Psoas muscle (tissue), 8 donors: ENCODE data around the gene COL5A1. TPM values are rescaled to one million over a fixed set of nuclear protein-coding genes. Genes with fewer than 3 reads are reported as not detected.

Experiments used
- ATAC-seq, 4 donors: fragments of 200-7000 bp; cut with Tn5 transposase; one replicate each; pipeline ENCODE4 v1.9.1; 2020; ENCODE audit warnings: moderate library complexity in 3 of 4, mild to moderate bottlenecking in 2 of 4
- DNase-seq, 2 donors: peaks; one replicate each; pipeline ENCODE4 v3.0.0-alpha.2; 2020
- H3K27ac ChIP-seq: fragments of 200-600 bp; one replicate; pipeline ENCODE4 v1.8.0; 2022
- H3K27me3 ChIP-seq, 3 donors: fragments of 200-600 bp in 1 of 3; one replicate each; pipeline versions ENCODE4 v1.6.1 to v1.8.0; 2013 to 2022; ENCODE audit warnings: low read length in 2 of 3, mild to moderate bottlenecking in 2 of 3, moderate library complexity in 1 of 3; ENCODE audit not compliant: insufficient read depth in 3 of 3
- H3K36me3 ChIP-seq, 2 donors: fragments of 200-600 bp in 1 of 2; one replicate each; pipeline versions ENCODE4 v1.6.1 to v1.8.0; 2013 to 2022; ENCODE audit warnings: low read depth in 1 of 2, mild to moderate bottlenecking in 1 of 2, moderate library complexity in 1 of 2; ENCODE audit not compliant: insufficient read depth in 1 of 2
- H3K4me1 ChIP-seq: fragments of 200-600 bp; one replicate; pipeline ENCODE4 v1.8.0; 2022
- H3K4me3 ChIP-seq: fragments of 200-600 bp; one replicate; pipeline ENCODE4 v1.8.0; 2022; ENCODE audit warnings: mild to moderate bottlenecking
- H3K9me3 ChIP-seq: fragments of 200-600 bp; one replicate; pipeline ENCODE4 v1.8.0; 2022
- CTCF ChIP-seq: fragments of 200-600 bp; IDR thresholded peaks from one replicate; pipeline ENCODE4 v1.8.0; 2022; ENCODE audit warnings: antibody characterized with exemption
- WGBS, 3 donors: extraction: QIAGEN DNeasy Blood & Tissue Kit; methylation state at CpG; one replicate each; pipeline versions ENCODE4 v1.1.6 to v1.1.7; 2013; 5-methylcytosine and 5-hydroxymethylcytosine counted together
- intact Hi-C, 2 donors: fragments of 100-400 bp; cut with DNase I; formaldehyde crosslinking; loops; one replicate each; pipeline versions ENCODE4 v1.11.0 to v1.14.2; 2022
- polyA plus RNA-seq, 3 donors: library from polyadenylated mRNA; stranded (reverse); fragments of 200-250 nt; gene quantifications; one replicate each; pipeline ENCODE4 v1.2.3, GENCODE V29; 2013
- total RNA-seq, 4 donors: library from RNA; stranded (reverse); fragmentation: NEBNext Ultra II Directional in 2 of 4; extraction: Animal tissue kit (Norgen Biotek cat#: 25700) in 2 of 4; gene quantifications; one replicate each; pipeline versions ENCODE4 v1.2.1 to v1.2.4, GENCODE V29; 2021 to 2023
- donor health status: healthy with polysubstance abuse.
- donor health status: DM: no; HTN: no; CAD: no; lungs with moderate emphysema.
- donor health status: Bipolar disorder and iron deficiency.
- donor health status: healthy.
- donor health status: DM: yes; HTN: yes; CAD: no.
- donor health status: DM: no; HTN: no; CAD: no.
- donor health status: DM: no; HTN: no; CAD: no.
- donor health status: DM: yes; HTN: yes; CAD: no.

COL5A1 gene
- total and polyA plus RNA-seq, 7 donors, result 1.7 to 11.3 (median 3.4) TPM

- Histone ChIP-seq H3K4me1 (no peaks in the 10 kb centered on the region), H3K27ac (no peak overlapping the region), H3K4me3 (no peak overlapping the region), H3K36me3 (no peaks in the 10 kb centered on the region), H3K9me3 (no peaks in the 10 kb centered on the region), H3K27me3 (peaks cover 0 to 87% (median 6%) of the 10 kb centered on the region in 3 donors)
- DNase-seq, result peak; percentile 81 to 90
- intact Hi-C loops, result loop anchor here in 1 of 2 donors (10.0 kb wide), 1 partner anchor 555 kb away; no protein-coding TSS in a partner anchor
- TF ChIP-seq CTCF, result no peak
- WGBS, 3 donors, result 24 to 45% (median 34%) methylated on average over 23 of the region's 23 CpGs
- ATAC-seq, result peak in 3 of 4 donors; percentile 27 to 67 (median 58)
Observed at GRCh38 chr9:134730011-134730760, 88.6 kb downstream of the COL5A1 start.

GRCh38 chr9:134730761-134731496 is 89.3 kb downstream of the COL5A1 start:
- no peak for TF ChIP-seq CTCF
- DNase-seq, result peak in 1 of 2 donors; percentile 55
- Histone ChIP-seq H3K4me1 (no peaks in the 10 kb centered on the region), H3K36me3 (no peaks in the 10 kb centered on the region), H3K27me3 (peaks cover 0 to 89% (median 6%) of the 10 kb centered on the region in 3 donors), H3K4me3 (no peak overlapping the region), H3K27ac (no peak overlapping the region), H3K9me3 (no peaks in the 10 kb centered on the region)
- intact Hi-C loops, result loop anchor here in 1 of 2 donors (10.0 kb wide), 1 partner anchor 556 kb away; no protein-coding TSS in a partner anchor
- 45 to 65% (median 52%) methylated on average over 19 to 22 of the region's 22 CpGs for WGBS, 3 donors
- ATAC-seq, result peak in 1 of 4 donors; percentile 5

- H3K4me1 ChIP-seq, result no peaks in the 10 kb centered on the region
- peaks cover 0 to 90% (median 9%) of the 10 kb centered on the region in 3 donors for H3K27me3 ChIP-seq
Observed at GRCh38 chr9:134731497-134732391, 90.1 kb downstream of the COL5A1 start.

More at GRCh38 chr9:134731497-134732391, 90.1 kb downstream of the COL5A1 start:
- no peak overlapping the region for H3K27ac ChIP-seq
- H3K9me3 ChIP-seq, result no peaks in the 10 kb centered on the region
- no peak for ATAC-seq
- no peak for DNase-seq
- intact Hi-C loops, result loop anchor here in 1 of 2 donors (10.0 kb wide), 1 partner anchor 557 kb away; no protein-coding TSS in a partner anchor
- no peaks in the 10 kb centered on the region for H3K36me3 ChIP-seq
- WGBS, 3 donors, result 70 to 89% (median 72%) methylated on average over 45 of the region's 45 CpGs
- no peak for TF ChIP-seq CTCF
- no peak overlapping the region for H3K4me3 ChIP-seq
